Caco-2 (cell line): Measurements from ENCODE around the gene GABRB1. TPM values are rescaled to one million over a fixed set of nuclear protein-coding genes. Genes with fewer than 3 reads are reported as not detected.

Experiments
- BruUV-seq: library from RNA; stranded (reverse); fragments of 400-500 nt; replicated peaks from 2 replicates; lab custom pipeline; 2021; lab: Mats Ljungman, UMichigan
- CTCF ChIA-PET: fragments of 300-600 bp; sonication (Branson Sonifier 250); formaldehyde crosslinking; loops from one replicate; lab custom pipeline; 2022; ENCODE audit warnings: antibody characterized with exemption; lab: Charles Lee
- POLR2A ChIA-PET: fragments of 300-600 bp; sonication (Branson Sonifier 250); formaldehyde crosslinking; loops from one replicate; lab custom pipeline; 2022; ENCODE audit warnings: antibody characterized with exemption; lab: Charles Lee
- DNase-seq, 2 experiments: peaks; one replicate each; pipeline versions ENCODE4 v3.0.0 to v3.0.0-alpha.2; 2020 to 2022
- H3K27me3 ChIP-seq: replicated peaks from 2 replicates; pipeline ENCODE4 v1.6.0; 2011; ENCODE audit warnings: low read length; ENCODE audit not compliant: control insufficient read depth, insufficient read depth
- H3K36me3 ChIP-seq: 2 replicates; pipeline ENCODE4 v1.5.1; 2011; ENCODE audit warnings: low read length; ENCODE audit not compliant: control insufficient read depth, insufficient read depth
- H3K4me1 ChIP-seq: fragments of 250-450 bp; sonication (Bioruptor Pico); 2 replicates; pipeline ENCODE4 v1.5.1; 2020; ENCODE audit warnings: mild to moderate bottlenecking
- H3K4me3 ChIP-seq: 2 replicates; pipeline ENCODE4 v1.5.1; 2011; ENCODE audit warnings: low read depth, mild to moderate bottlenecking, control low read depth, low read length
- H3K9me3 ChIP-seq: fragments of 250-450 bp; sonication (Bioruptor Pico); 2 replicates; pipeline ENCODE4 v1.5.1; 2020; ENCODE audit warnings: mild to moderate bottlenecking, moderate library complexity
- H3K27ac Mint-ChIP-seq: one replicate; pipeline ENCODE4 v1.8.0; 2022; ENCODE audit warnings: mixed read lengths; ENCODE audit not compliant: unreplicated experiment
- H3K27me3 Mint-ChIP-seq: one replicate; pipeline ENCODE4 v1.8.0; 2022; ENCODE audit warnings: mixed read lengths; ENCODE audit not compliant: insufficient read depth, unreplicated experiment
- H3K36me3 Mint-ChIP-seq: one replicate; pipeline ENCODE4 v1.8.0; 2022; ENCODE audit warnings: mild to moderate bottlenecking, mixed read lengths; ENCODE audit not compliant: insufficient read depth, unreplicated experiment
- H3K4me1 Mint-ChIP-seq: one replicate; pipeline ENCODE4 v1.8.0; 2022; ENCODE audit warnings: low read depth, mixed read lengths; ENCODE audit not compliant: unreplicated experiment
- H3K4me3 Mint-ChIP-seq: one replicate; pipeline ENCODE4 v1.8.0; 2022; ENCODE audit warnings: mild to moderate bottlenecking, moderate library complexity, mixed read lengths; ENCODE audit not compliant: unreplicated experiment
- H3K9me3 Mint-ChIP-seq: one replicate; pipeline ENCODE4 v1.8.0; 2022; ENCODE audit warnings: mixed read lengths; ENCODE audit not compliant: unreplicated experiment
- CTCF ChIP-seq, 2 experiments: fragments of 200-600 bp in 1 of 2; IDR thresholded peaks; 1 replicate in 1 of 2; 2 replicates in 1 of 2; pipeline versions ENCODE4 v1.5.1 to v1.8.0; 2011 to 2022; ENCODE audit warnings: antibody characterized with exemption in 1 of 2, control low read depth in 1 of 2, inconsistent platforms in 1 of 2, low read depth in 1 of 2, low read length in 1 of 2, mild to moderate bottlenecking in 1 of 2, moderate library complexity in 1 of 2; ENCODE audit not compliant: insufficient read depth in 1 of 2, severe bottlenecking in 1 of 2, unreplicated experiment in 1 of 2
- intact Hi-C: fragments of 100-400 bp; cut with micrococcal nuclease; formaldehyde crosslinking; loops from one replicate; pipeline ENCODE4 v1.10.0; 2022; ENCODE audit not compliant: unreplicated experiment
- total RNA-seq: library from RNA; stranded (reverse); gene quantifications from 2 replicates; pipeline ENCODE4 v1.2.3, GENCODE V29; 2022

Gene GABRB1
- total RNA-seq, 1 experiment from 2014 or later: 10.3 TPM

- POLR2A ChIA-PET: no interaction called here
- H3K4me3 ChIP-seq: no peak overlapping the region
- no peak for TF ChIP-seq CTCF (IDR thresholded peaks at IDR 0.05; ENCODE audit: insufficient read depth in 1 of 2, low read depth in 1 of 2, low read length in 1 of 2, severe bottlenecking in 1 of 2, unreplicated experiment in 1 of 2)
- CTCF ChIA-PET: no interaction called here
- H3K36me3 Mint-ChIP-seq: peaks cover 10% of the 10 kb centered on the region
- no peaks in the 10 kb centered on the region for H3K27me3 ChIP-seq
- BruUV-seq: no TSS peak
- H3K9me3 Mint-ChIP-seq: no peaks in the 10 kb centered on the region
- intact Hi-C loops: no loop called here
- peak overlapping the region; percentile 74 for H3K4me3 Mint-ChIP-seq
- no peaks in the 10 kb centered on the region for H3K4me1 Mint-ChIP-seq
- no peak for DNase-seq
- no peak overlapping the region for H3K27ac Mint-ChIP-seq
- peaks cover 4% of the 10 kb centered on the region for H3K27me3 Mint-ChIP-seq
- H3K36me3 ChIP-seq: no peaks in the 10 kb centered on the region
- no peaks in the 10 kb centered on the region for H3K9me3 ChIP-seq
- no peaks in the 10 kb centered on the region; the same call in 1 of the 2 replicates for H3K4me1 ChIP-seq
Observed at GRCh38 chr4:46992338-46992737, 39.0 kb upstream of the GABRB1 start.

- H3K27ac Mint-ChIP-seq: no peak within 1 kb of the TSS
- no peaks in the 10 kb centered on the region for H3K27me3 ChIP-seq
- H3K4me3 ChIP-seq: peak within 1 kb of the TSS; percentile 48
- H3K36me3 ChIP-seq: no peaks in the 10 kb centered on the region
- H3K4me1 Mint-ChIP-seq: no peaks in the 10 kb centered on the region
- H3K4me1 ChIP-seq: no peaks in the 10 kb centered on the region; the same call in 1 of the 2 replicates
- intact Hi-C loops: no loop called here
- peaks cover 4% of the 10 kb centered on the region for H3K27me3 Mint-ChIP-seq
- ChIA-PET POLR2A (interaction anchor here (0.6 kb wide), 1 partner anchor 161 kb away, joined by 5 read pairs; no protein-coding TSS in a partner anchor), CTCF (interaction anchor here (0.6 kb wide), 1 partner anchor 153 kb away, joined by 3 read pairs; no protein-coding TSS in a partner anchor)
- H3K9me3 Mint-ChIP-seq: no peaks in the 10 kb centered on the region
- peak; percentile 15 to 29 for DNase-seq
- peaks cover 10% of the 10 kb centered on the region for H3K36me3 Mint-ChIP-seq
- BruUV-seq: no TSS peak
- no peak for TF ChIP-seq CTCF (IDR thresholded peaks at IDR 0.05; ENCODE audit: insufficient read depth in 1 of 2, low read depth in 1 of 2, low read length in 1 of 2, severe bottlenecking in 1 of 2, unreplicated experiment in 1 of 2)
- peak within 1 kb of the TSS; percentile 74 for H3K4me3 Mint-ChIP-seq
- no peaks in the 10 kb centered on the region for H3K9me3 ChIP-seq
Observed at GRCh38 chr4:46993075-46994006, 38.0 kb upstream of the GABRB1 start, which contains the start of gene GABRA4. TSS of gene GABRA4 (minus strand) at chr4:46993581. CDS start at chr4:46993424, 157 bp downstream.

- H3K27me3 Mint-ChIP-seq: peaks cover 4% of the 10 kb centered on the region
- no TSS peak for BruUV-seq
Observed at GRCh38 chr4:46994007-46994405, 37.4 kb upstream of the GABRB1 start.

More at GRCh38 chr4:46994007-46994405, 37.4 kb upstream of the GABRB1 start:
- Histone ChIP-seq H3K9me3 (no peaks in the 10 kb centered on the region), H3K4me3 (peak overlapping the region; percentile 48), H3K27me3 (no peaks in the 10 kb centered on the region), H3K36me3 (no peaks in the 10 kb centered on the region), H3K4me1 (no peaks in the 10 kb centered on the region; the same call in 1 of the 2 replicates)
- Mint-ChIP-seq H3K36me3 (peaks cover 10% of the 10 kb centered on the region), H3K27ac (no peak overlapping the region), H3K4me1 (no peaks in the 10 kb centered on the region), H3K4me3 (peak overlapping the region; percentile 74), H3K9me3 (no peaks in the 10 kb centered on the region)
- ChIA-PET POLR2A (no interaction called here), CTCF (no interaction called here)
- peak in 1 of 2 experiments; percentile 4 for DNase-seq
- intact Hi-C loops: no loop called here
- TF ChIP-seq CTCF (IDR thresholded peaks at IDR 0.05; ENCODE audit: insufficient read depth in 1 of 2, low read depth in 1 of 2, low read length in 1 of 2, severe bottlenecking in 1 of 2, unreplicated experiment in 1 of 2): no peak
